DMS 273 treated with DMSO at 0.1 percent for 48 hours (cell line): ENCODE results near the gene CDH23.

ENCODE experiments used
- DNase-seq: peaks from one replicate; lab custom pipeline; 2025; lab: John Stamatoyannopoulos, UW

The CDH23 gene

GRCh38 chr10:71802235-71802634 lies 405.5 kb downstream of the CDH23 start:
- no peak for DNase-seq

GRCh38 chr10:71802715-71803488 lies 406.2 kb downstream of the CDH23 start:
- DNase-seq, result no peak

GRCh38 chr10:71804077-71804476 lies 407.4 kb downstream of the CDH23 start:
- no peak for DNase-seq

- no peak for DNase-seq
These were observed 409.3 kb downstream of the CDH23 start for GRCh38 chr10:71805776-71806703.

DNA sequence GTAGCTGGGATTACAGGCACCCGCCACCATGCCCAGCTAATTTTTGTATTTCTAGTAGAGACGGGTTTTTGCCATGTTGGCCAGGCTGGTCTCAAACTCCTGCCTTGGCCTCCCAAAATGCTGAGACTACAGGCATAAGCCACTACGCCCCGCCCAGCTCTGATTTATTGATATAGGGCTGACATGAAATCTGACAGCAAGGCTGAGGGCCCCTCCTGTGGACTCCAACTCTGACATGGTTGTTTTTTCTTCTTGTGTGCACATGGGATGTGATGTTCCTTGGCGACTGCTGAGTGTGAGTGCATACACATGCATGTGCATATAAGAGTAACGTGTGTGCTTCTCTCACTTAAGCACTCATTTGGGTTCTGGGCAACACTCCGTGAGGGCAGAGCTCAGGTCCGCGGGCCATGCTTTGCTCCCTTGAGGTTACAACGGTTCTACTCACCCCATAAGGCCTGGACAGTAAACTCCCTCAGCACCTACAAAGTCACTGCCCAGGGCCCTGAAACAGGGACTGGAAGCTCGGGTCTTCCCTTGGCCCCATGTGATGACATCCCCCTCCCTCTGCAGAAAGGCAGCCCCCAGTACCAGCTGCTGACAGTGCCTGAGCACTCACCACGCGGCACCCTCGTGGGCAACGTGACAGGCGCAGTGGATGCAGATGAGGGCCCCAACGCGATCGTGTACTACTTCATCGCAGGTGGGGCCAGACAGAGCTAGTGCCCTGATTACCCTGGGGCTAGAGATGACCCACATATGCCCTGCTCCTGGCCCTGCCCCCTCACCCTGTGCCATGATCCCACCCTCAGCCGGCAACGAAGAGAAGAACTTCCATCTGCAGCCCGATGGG lies 410.2 kb downstream of the CDH23 start:
- no peak for DNase-seq

- DNase-seq, result no peak
These were observed 411.1 kb downstream of the CDH23 start for GRCh38 chr10:71807557-71808510.

DNA sequence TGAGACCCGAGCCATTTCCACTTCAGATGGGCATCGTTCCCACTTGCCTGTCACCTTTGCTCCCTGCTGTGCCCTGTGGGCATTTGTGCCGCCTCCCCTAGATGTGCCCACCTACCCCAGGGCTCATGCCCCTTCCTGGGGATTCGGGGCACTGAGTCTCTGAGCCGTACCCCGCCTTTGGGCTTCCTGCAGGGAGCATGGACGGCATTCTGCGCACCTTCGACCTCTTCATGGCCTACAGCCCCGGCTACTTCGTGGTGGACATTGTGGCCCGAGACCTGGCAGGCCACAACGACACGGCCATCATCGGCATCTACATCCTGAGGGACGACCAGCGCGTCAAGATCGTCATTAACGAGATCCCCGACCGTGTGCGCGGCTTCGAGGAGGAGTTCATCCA lies 412.9 kb downstream of the CDH23 start:
- DNase-seq, result no peak

DNA sequence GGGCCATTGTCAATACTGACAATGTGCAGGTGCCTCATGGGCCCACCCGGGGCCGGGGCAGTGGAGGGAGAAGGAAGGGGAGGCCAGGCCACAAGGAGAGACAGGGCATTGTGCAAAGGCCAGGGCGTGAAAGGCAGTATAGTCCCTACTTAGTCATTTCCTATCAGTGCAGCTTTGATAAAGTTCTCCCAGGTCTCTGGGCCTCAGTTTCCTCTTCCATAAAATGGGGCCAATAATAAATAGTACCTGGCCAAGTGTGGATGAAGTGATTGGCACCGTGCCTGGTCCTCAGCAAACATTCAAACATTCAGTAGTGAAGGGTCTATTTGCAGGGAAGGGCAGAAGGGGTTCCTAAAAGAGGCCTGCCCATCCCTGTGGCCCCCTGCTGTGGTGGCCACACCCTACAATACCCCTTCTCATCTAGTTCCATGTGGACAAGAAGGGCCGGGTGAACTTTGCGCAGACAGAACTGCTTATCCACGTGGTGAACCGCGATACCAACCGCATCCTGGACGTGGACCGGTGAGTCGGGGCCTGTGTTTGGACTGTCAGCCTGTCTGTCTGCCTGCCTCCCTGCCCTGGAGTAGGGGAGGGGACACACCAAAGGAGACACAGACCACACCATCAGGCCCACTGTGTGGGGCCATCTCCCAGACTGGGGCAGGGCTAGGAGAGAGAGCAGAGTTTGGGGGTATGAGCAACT lies 413.5 kb downstream of the CDH23 start:
- no peak for DNase-seq

DNA sequence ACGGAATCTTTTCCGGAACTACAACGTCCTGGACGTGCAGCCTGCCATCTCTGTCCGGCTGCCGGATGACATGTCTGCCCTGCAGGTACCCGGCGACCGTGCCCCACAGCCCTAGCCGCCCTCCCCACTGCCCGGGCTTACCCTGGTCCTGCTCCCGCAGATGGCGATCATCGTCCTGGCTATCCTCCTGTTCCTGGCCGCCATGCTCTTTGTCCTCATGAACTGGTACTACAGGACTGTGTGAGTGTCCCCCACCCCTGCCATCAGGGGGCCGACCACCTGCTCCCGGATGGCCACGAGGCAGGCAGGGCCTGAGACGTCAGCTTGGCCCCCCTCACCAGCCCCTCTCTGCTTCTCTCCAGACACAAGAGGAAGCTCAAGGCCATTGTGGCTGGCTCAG lies 414.6 kb downstream of the CDH23 start:
- DNase-seq, result no peak

- no peak for DNase-seq
These were observed 415.5 kb downstream of the CDH23 start for GRCh38 chr10:71812016-71812912.

DNA sequence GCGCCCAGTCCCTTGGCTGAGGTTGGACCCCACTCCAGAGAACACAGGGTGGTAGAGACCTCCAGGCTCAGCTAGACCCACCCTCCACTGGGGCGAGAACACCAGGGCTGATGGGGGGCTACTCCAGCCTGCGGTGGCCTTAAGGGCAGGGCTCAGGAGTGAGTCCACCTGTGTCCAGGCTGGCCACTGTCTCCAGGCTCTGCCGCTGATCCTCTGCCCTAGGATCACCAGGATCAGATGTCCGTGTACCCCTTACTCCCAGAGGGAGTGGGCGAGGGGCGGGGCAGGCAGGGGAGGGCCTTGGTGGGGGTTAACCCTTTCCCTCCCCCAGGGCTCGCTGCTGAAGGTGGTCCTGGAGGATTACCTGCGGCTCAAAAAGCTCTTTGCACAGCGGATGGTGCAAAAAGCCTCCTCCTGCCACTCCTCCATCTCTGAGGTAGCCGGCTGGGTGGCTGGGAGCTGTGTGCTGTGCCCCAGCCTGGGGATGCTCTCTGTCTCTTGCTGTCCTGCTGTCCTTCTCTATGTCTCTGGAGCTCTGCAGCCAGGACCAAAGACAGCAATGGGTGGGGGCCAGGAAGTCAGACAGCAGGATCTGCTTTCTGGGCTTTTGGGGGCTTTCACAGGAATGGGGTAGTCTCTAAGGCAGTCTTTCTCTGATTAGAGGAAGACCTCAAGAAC lies 416.3 kb downstream of the CDH23 start:
- no peak for DNase-seq

DNA sequence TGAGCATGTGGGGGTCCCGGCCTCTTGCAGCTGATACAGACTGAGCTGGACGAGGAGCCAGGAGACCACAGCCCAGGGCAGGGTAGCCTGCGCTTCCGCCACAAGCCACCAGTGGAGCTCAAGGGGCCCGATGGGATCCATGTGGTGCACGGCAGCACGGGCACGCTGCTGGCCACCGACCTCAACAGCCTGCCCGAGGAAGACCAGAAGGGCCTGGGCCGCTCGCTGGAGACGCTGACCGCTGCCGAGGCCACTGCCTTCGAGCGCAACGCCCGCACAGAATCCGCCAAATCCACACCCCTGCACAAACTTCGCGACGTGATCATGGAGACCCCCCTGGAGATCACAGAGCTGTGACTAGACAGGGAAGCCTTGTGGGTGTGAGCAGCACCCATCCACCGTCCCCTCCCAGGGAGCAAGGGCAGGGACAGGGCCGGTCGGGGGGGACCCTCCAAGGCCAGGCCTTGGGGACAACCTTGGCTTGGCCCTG lies 418.2 kb downstream of the CDH23 start:
- DNase-seq, result no peak

- DNase-seq, result no peak
These were observed 418.9 kb downstream of the CDH23 start for GRCh38 chr10:71815515-71816130.

GRCh38 chr10:71816421-71816851 lies 419.7 kb downstream of the CDH23 start:
- no peak for DNase-seq

- no peak for DNase-seq
These were observed 420.4 kb downstream of the CDH23 start for GRCh38 chr10:71816936-71817618.

DNA sequence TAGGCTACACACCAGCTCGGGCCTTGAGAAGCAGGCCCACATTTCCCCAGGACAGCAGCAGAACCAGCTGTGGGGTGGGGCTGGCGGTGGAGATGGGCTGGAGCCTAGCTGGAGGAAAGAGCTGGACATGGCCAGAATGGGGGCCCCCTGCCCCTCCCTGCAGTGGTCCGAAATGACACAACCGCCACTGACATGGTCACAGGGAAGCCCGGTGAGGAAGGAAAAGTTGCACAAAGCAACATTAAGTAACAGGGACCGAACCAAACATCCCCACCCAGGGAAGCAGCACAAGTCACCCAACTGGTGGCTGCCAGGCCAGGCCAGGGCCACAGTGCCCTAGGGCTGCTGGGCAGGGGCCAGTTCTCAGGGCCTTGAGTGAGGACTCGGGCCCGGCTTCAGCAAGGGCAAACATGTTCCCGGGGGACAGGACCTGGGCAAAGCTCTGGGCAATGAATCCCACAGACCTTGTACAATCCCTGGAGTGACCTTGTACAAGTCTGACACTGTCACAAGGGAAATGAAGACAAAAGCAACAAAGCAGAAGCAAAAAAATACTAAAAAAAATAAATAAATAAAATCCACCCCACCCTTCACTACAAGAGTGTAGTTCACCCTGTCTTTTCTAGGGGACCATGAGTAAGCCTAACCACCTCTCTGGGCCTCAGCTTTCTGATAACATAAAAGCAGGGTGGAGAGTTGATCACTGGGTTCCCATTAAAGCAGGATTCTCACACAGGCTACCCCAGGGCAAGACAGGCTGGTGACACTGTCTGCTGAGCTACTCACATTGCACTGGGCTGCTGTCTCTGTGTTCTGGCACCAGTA lies 421.3 kb downstream of the CDH23 start:
- no peak for DNase-seq
